A549 (cell line): ENCODE data around the gene COBL. TPM values are rescaled to one million over a fixed set of nuclear protein-coding genes. Genes with fewer than 3 reads are reported as not detected.

Experiments used
- ATAC-seq, 2 experiments: fragments of 200-7000 bp in 1 of 2; fragments of >200 bp in 1 of 2; cut with Nextera tagmentation in 1 of 2; cut with Tn5 transposase in 1 of 2; 3 replicates each; pipeline versions ENCODE4 v1.8.0 to v1.9.1; 2018 to 2020; ENCODE audit warnings: mild to moderate bottlenecking in 1 of 2, moderate library complexity in 1 of 2
- CTCF ChIA-PET: fragments of 300-600 bp; sonication (Branson Sonifier 250); formaldehyde crosslinking; extraction: SDS; loops from one replicate; lab custom pipeline; 2021; ENCODE audit warnings: antibody characterized with exemption, inconsistent platforms; lab: Yijun Ruan, JAX
- POLR2A ChIA-PET: fragments of 350-600 bp; formaldehyde crosslinking; extraction: SDS; loops from one replicate; lab custom pipeline; 2021; ENCODE audit warnings: antibody characterized with exemption, inconsistent platforms; lab: Yijun Ruan, JAX
- DNase-seq, 2 experiments: peaks; one replicate each; pipeline versions ENCODE4 v3.0.0 to v3.0.0-alpha.2; 2011 to 2016; ENCODE audit warnings: low read depth in 1 of 2, low spot score in 1 of 2
- FAIRE-seq: peaks from 2 replicates; lab custom pipeline; 2011; peaks lifted over from hg19 to GRCh38; lab: Jason Lieb, UNC
- H3K27ac ChIP-seq, 2 experiments: fragments of >200 bp; sonication (Bioruptor Twin); formaldehyde crosslinking; 3 replicates each; pipeline ENCODE4 v1.5.1; 2016 to 2017
- H3K4me1 ChIP-seq: fragments of >200 bp; sonication (Bioruptor Twin); formaldehyde crosslinking; 3 replicates; pipeline ENCODE4 v1.6.1; 2016
- H3K4me2 ChIP-seq: fragments of >200 bp; sonication (Bioruptor Twin); formaldehyde crosslinking; 3 replicates; pipeline ENCODE4 v1.6.1; 2016
- H3K4me3 ChIP-seq: fragments of >200 bp; sonication (Bioruptor Twin); formaldehyde crosslinking; 3 replicates; pipeline ENCODE4 v1.5.1; 2016
- H3K9me3 ChIP-seq: fragments of >200 bp; sonication (Bioruptor Twin); formaldehyde crosslinking; 3 replicates; pipeline ENCODE4 v1.6.1; 2016
- BCL3 ChIP-seq: fragments of >200 bp; sonication (Bioruptor Twin); formaldehyde crosslinking; IDR thresholded peaks from 3 replicates; pipeline ENCODE4 v1.6.1; 2016
- CBX8 ChIP-seq: fragments of 200-600 bp; sonication (generic); IDR thresholded peaks from 2 replicates; pipeline ENCODE4 v1.6.1; 2016
- CTCF ChIP-seq: fragments of >200 bp; sonication (Bioruptor Twin); formaldehyde crosslinking; IDR thresholded peaks from 3 replicates; pipeline ENCODE4 v1.5.1; 2016
- E2F6 ChIP-seq: IDR thresholded peaks from 2 replicates; pipeline ENCODE4 v1.6.1; 2012; ENCODE audit warnings: low read depth, borderline replicate concordance
- EHF ChIP-seq: fragments of 250-450 bp; sonication (Bioruptor Pico); IDR thresholded peaks from 2 replicates; pipeline ENCODE4 v1.5.0; 2020; ENCODE audit warnings: mild to moderate bottlenecking
- ELK1 ChIP-seq: fragments of 150-350 bp; IDR thresholded peaks from 2 replicates; pipeline ENCODE4 v1.6.1; 2014; ENCODE audit warnings: low read depth, mild to moderate bottlenecking, low read length
- EP300 ChIP-seq, 2 experiments: fragments of >200 bp; sonication (Bioruptor Twin); formaldehyde crosslinking; IDR thresholded peaks; 2 replicates in 1 of 2; 3 replicates in 1 of 2; pipeline ENCODE4 v1.6.1; 2016 to 2017
- ESRRA ChIP-seq: fragments of 150-350 bp; IDR thresholded peaks from 2 replicates; pipeline ENCODE4 v1.6.1; 2014; ENCODE audit warnings: mild to moderate bottlenecking, low read length, borderline replicate concordance
- FOSL2 ChIP-seq, 2 experiments: fragments of 450-650 bp in 1 of 2; fragments of >200 bp in 1 of 2; sonication (Bioruptor Twin) in 1 of 2; formaldehyde crosslinking; IDR thresholded peaks; 2 replicates each; pipeline versions ENCODE4 v1.5.0 to v1.6.1; 2016 to 2020; ENCODE audit warnings: mild to moderate bottlenecking in 1 of 2, moderate library complexity in 1 of 2
- FOXS1 ChIP-seq: fragments of 250-450 bp; sonication (Bioruptor Pico); IDR thresholded peaks from 2 replicates; pipeline ENCODE4 v1.5.0; 2020; ENCODE audit warnings: mild to moderate bottlenecking, moderate library complexity
- GATA3 ChIP-seq: IDR thresholded peaks from 2 replicates; pipeline ENCODE4 v1.6.1; 2012; ENCODE audit warnings: borderline replicate concordance
- HEYL ChIP-seq: fragments of 250-450 bp; sonication (Bioruptor Pico); IDR thresholded peaks from 2 replicates; pipeline ENCODE4 v1.8.0; 2021; ENCODE audit warnings: mild to moderate bottlenecking, moderate library complexity
- KDM1A ChIP-seq: fragments of 200-600 bp; sonication (generic); IDR thresholded peaks from 2 replicates; pipeline ENCODE4 v1.6.1; 2016; ENCODE audit warnings: low read depth, mild to moderate bottlenecking
- MAFK ChIP-seq: fragments of 450-650 bp; IDR thresholded peaks from 2 replicates; pipeline ENCODE4 v1.6.1; 2014; ENCODE audit not compliant: partially characterized antibody
- NR3C1 ChIP-seq: fragments of >200 bp; sonication (Bioruptor Twin); formaldehyde crosslinking; IDR thresholded peaks from 3 replicates; pipeline ENCODE4 v1.6.1; 2017
- PHF8 ChIP-seq: fragments of 200-600 bp; sonication (generic); IDR thresholded peaks from 2 replicates; pipeline ENCODE4 v1.6.1; 2016; ENCODE audit warnings: low read depth, mild to moderate bottlenecking, antibody characterized with exemption, moderate library complexity, borderline replicate concordance
- REST ChIP-seq: fragments of 200-600 bp; sonication (generic); IDR thresholded peaks from 2 replicates; pipeline ENCODE4 v1.6.1; 2016; ENCODE audit warnings: antibody characterized with exemption, mild to moderate bottlenecking, moderate library complexity
- SREBF2 ChIP-seq: fragments of 450-650 bp; IDR thresholded peaks from 2 replicates; pipeline ENCODE4 v1.6.1; 2014; ENCODE audit warnings: mild to moderate bottlenecking, moderate library complexity
- TP53 ChIP-seq: fragments of 250-450 bp; sonication (Bioruptor Pico); IDR thresholded peaks from 2 replicates; pipeline ENCODE4 v1.5.0; 2021; ENCODE audit warnings: mild to moderate bottlenecking, moderate library complexity
- USF2 ChIP-seq: fragments of 450-650 bp; IDR thresholded peaks from 2 replicates; pipeline ENCODE4 v1.6.1; 2014; ENCODE audit warnings: antibody characterized with exemption
- ZC3H11A ChIP-seq: fragments of 450-650 bp; IDR thresholded peaks from 2 replicates; pipeline ENCODE4 v1.6.1; 2014; ENCODE audit warnings: antibody characterized with exemption, mild to moderate bottlenecking
- ZNF302 ChIP-seq: fragments of 250-450 bp; sonication (Bioruptor Pico); IDR thresholded peaks from 2 replicates; pipeline ENCODE4 v1.9.0; 2021; ENCODE audit warnings: inconsistent platforms, mild to moderate bottlenecking, moderate library complexity
- WGBS: methylation state at CpG from one replicate; pipeline ENCODE4 v1.1.6; 2017; ENCODE audit errors: missing lambda C conversion rate; 5-methylcytosine and 5-hydroxymethylcytosine counted together
- polyA plus RNA-seq, 4 experiments: library from polyadenylated mRNA; depleted of rRNA in 3 of 4; stranded (reverse); fragments of >200 nt; fragmentation: RNase III in 1 of 4; extraction: RNeasy Plus Mini Kit Qiagen cat#74134 plus additional on column Dnase treatment in 1 of 4; gene quantifications; 2 replicates in 3 of 4; 3 replicates in 1 of 4; pipeline ENCODE4 v1.2.3, GENCODE V29; 2011 to 2017

Gene COBL
- polyA plus RNA-seq, 2 of the 4 experiments (the other 2 are of a cell fraction): 1.5 to 7.4 TPM

GRCh38 chr7:51242881-51243518, 73.6 kb downstream of the COBL start:
- WGBS: 80% methylated on average over 16 of the region's 16 CpGs
- no peak for ATAC-seq

GRCh38 chr7:51242007-51242691, 74.5 kb downstream of the COBL start:
- no peak for ATAC-seq
- CTCF ChIA-PET: interaction anchor here (1.1 to 1.4 kb wide), 5 partner anchors 13 to 186 kb away, joined by 3 to 5 read pairs (median 4); no protein-coding TSS in a partner anchor
- peak in 1 of 2 experiments; percentile 9 for DNase-seq
- TF ChIP-seq CTCF (no peak), GATA3 (no peak), E2F6 (no peak), ZNF302 (CRISPR knock-in tag) (no peak), FOSL2 (IDR thresholded peaks at IDR 0.05) (no peak), FOSL2 (CRISPR knock-in tag; IDR thresholded peaks at IDR 0.05) (no peak), BCL3 (no peak), FOXS1 (no peak), TP53 (CRISPR knock-in tag) (no peak), EHF (CRISPR knock-in tag) (no peak), HEYL (no peak)
- TF ChIP-seq, all 56 proteins: peak for 0
- 74% methylated on average over 5 of the region's 5 CpGs for WGBS
- no peak overlapping the region for H3K27ac ChIP-seq
- H3K4me2 ChIP-seq: no peak overlapping the region
- POLR2A ChIA-PET: no interaction called here
- H3K9me3 ChIP-seq: no peaks in the 10 kb centered on the region
- FAIRE-seq: no peak
- H3K4me1 ChIP-seq: no peaks in the 10 kb centered on the region
- no peak overlapping the region for H3K4me3 ChIP-seq

More at GRCh38 chr7:51242881-51243518, 73.6 kb downstream of the COBL start:
- ChIA-PET CTCF (interaction anchor here (1.1 to 1.3 kb wide), 4 partner anchors 13 to 185 kb away, joined by 3 to 5 read pairs (median 4); no protein-coding TSS in a partner anchor), POLR2A (no interaction called here)
- no peak overlapping the region for H3K27ac ChIP-seq
- DNase-seq: no peak
- no peaks in the 10 kb centered on the region for H3K9me3 ChIP-seq
- FAIRE-seq: no peak
- H3K4me2 ChIP-seq: no peak overlapping the region
- TF ChIP-seq ELK1 (no peak), FOSL2 (IDR thresholded peaks at IDR 0.05) (no peak), FOSL2 (CRISPR knock-in tag; IDR thresholded peaks at IDR 0.05) (no peak), ESRRA (no peak), EP300 (IDR thresholded peaks at IDR 0.05) (no peak), ZC3H11A (no peak)
- no peaks in the 10 kb centered on the region for H3K4me1 ChIP-seq
- H3K4me3 ChIP-seq: no peak overlapping the region

- no peaks in the 10 kb centered on the region for H3K9me3 ChIP-seq
- ChIA-PET POLR2A (no interaction called here), CTCF (interaction anchor here (1.4 to 2.2 kb wide), 2 partner anchors 16 to 126 kb away, joined by 4 to 12 read pairs; no protein-coding TSS in a partner anchor)
- H3K27ac ChIP-seq: no peak overlapping the region
- FAIRE-seq: no peak
- no peak overlapping the region for H3K4me3 ChIP-seq
- no peak for ATAC-seq
- 54% methylated on average over 4 of the region's 4 CpGs for WGBS
- no peaks in the 10 kb centered on the region for H3K4me1 ChIP-seq
- H3K4me2 ChIP-seq: no peak overlapping the region
- DNase-seq: no peak
- TF ChIP-seq FOSL2 (IDR thresholded peaks at IDR 0.05): no peak
- TF ChIP-seq FOSL2 (CRISPR knock-in tag; IDR thresholded peaks at IDR 0.05): no peak
- TF ChIP-seq NR3C1: no peak
- no peak for TF ChIP-seq KDM1A
- no peak for TF ChIP-seq REST
- no peak for TF ChIP-seq CBX8
- no peak for TF ChIP-seq PHF8
- TF ChIP-seq SREBF2: no peak
- TF ChIP-seq ZC3H11A: no peak
- TF ChIP-seq USF2: no peak
- TF ChIP-seq MAFK: no peak
These were observed 75.7 kb downstream of the COBL start for GRCh38 chr7:51240868-51241267.
